GM18870 (cell line): ENCODE measurements around the gene PPM1A.
A peak's percentile ranks its signal among the peaks of the same experiment; 100 is the strongest.

Experiments used
- ATAC-seq: cut with Tn5 transposase; IDR thresholded peaks from one replicate; pipeline ENCODE4 v1.9.1; 2021; ENCODE audit warnings: moderate library complexity; ENCODE audit not compliant: unreplicated experiment

Gene PPM1A

GRCh38 chr14:60226298-60226697 is 22.7 kb upstream of the PPM1A start:
- no peak for ATAC-seq

GRCh38 chr14:60227291-60227690 is 21.7 kb upstream of the PPM1A start:
- no peak for ATAC-seq

DNA sequence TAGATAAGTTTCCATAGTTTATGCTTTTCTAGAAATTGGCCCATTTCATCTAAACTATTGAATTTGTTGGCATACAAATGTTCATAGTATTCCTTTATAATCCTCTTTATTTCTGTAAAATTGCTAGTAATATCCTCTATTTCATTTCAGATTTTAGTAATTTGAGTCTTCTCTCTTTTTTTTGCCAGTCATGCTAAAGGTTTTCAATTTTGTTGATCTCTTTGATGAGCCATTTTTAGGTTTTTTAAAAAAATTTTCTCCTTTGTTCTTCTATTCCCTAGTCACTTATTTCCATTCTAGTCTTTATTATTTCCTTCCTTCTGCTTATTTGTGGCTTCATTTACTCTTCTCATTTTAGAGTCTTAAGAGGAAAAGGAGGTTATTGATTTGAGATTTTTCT is 19.4 kb upstream of the PPM1A start:
- no peak for ATAC-seq

- no peak for ATAC-seq
Observed at GRCh38 chr14:60232185-60232584, 16.8 kb upstream of the PPM1A start.

- ATAC-seq: no peak
Observed at GRCh38 chr14:60233251-60233650, 15.8 kb upstream of the PPM1A start.

DNA sequence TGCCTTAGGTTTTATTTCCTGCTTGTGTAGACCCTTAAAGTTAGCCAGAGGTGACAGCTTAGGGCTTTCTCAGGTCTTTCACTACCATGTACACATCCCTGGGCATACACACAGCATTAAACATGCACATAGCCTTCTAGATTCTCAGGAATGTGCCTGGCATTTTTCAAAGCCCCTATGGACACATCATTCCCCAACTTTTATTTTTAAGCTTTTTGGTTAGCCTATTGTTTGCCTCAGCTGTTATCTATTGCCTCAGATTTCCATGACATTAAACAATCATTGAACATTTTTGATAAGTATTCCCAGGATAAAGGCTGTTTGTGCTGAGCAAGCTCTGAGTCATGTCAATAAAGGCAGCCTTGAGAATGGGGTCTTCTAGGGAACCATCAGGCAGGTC is 15.1 kb upstream of the PPM1A start:
- no peak for ATAC-seq

- ATAC-seq: no peak
Observed at GRCh38 chr14:60235440-60235839, 13.6 kb upstream of the PPM1A start.

GRCh38 chr14:60238955-60239354 is 10.1 kb upstream of the PPM1A start:
- ATAC-seq: no peak

DNA sequence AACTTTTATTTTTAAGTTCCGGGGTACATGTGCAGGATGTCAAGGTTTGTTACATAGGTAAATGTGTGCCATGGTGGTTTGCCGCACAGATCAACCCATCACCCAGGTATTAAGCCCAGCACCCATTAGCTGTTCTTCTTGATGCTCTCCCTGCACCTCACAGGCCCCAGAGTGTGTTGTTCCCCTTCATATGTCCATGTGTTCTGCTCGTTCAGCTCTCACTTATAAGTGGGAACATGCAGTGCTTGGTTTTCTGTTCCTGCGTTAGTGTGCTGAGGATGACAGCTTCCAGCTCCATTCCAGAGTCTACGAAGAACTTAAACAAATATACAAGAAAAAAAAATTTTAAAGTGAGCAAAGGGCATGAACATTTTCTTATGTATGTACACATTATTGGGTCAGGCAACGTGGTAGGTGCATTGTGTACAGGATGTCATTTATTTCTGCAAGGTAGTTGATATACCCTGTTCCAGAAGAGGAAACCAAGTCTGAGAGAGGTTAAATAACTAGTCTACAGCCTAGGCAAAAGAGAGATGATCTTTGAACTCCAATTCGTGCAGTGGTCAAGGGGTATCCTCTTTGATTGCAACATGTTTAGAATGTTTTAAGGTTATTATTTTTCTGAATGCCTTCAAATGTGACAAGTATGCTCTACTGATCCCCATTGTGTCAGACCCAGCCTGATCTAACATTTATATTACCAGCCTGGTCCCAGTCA is 8.7 kb upstream of the PPM1A start:
- no peak for ATAC-seq

DNA sequence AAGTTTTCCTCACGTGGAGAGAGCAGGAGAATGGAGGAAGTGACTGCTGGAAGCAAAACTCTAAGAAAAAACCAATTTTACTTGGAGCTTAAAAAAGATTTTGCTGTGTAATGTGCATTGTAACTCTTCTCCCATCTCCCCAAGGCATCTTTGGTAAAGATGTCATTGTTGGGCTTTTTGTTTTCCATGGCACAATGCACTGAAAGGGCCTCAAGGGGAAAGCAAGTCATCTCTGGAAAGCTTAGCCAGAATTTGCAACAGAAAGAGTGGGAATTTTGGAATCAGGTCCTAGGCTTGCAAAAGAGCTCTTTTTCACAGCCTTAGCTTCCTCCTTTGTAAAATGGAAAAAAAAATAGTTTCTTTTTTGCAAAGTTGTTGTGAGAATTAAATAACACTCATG is 7.9 kb upstream of the PPM1A start:
- ATAC-seq: no peak

GRCh38 chr14:60242429-60242828 is 6.6 kb upstream of the PPM1A start:
- ATAC-seq: no peak

- ATAC-seq: no peak
Observed at GRCh38 chr14:60245380-60246177, 3.4 kb upstream of the PPM1A start.

- peak; percentile 71 for ATAC-seq
Observed at GRCh38 chr14:60247994-60248696, 876 bp upstream of the PPM1A start.

DNA sequence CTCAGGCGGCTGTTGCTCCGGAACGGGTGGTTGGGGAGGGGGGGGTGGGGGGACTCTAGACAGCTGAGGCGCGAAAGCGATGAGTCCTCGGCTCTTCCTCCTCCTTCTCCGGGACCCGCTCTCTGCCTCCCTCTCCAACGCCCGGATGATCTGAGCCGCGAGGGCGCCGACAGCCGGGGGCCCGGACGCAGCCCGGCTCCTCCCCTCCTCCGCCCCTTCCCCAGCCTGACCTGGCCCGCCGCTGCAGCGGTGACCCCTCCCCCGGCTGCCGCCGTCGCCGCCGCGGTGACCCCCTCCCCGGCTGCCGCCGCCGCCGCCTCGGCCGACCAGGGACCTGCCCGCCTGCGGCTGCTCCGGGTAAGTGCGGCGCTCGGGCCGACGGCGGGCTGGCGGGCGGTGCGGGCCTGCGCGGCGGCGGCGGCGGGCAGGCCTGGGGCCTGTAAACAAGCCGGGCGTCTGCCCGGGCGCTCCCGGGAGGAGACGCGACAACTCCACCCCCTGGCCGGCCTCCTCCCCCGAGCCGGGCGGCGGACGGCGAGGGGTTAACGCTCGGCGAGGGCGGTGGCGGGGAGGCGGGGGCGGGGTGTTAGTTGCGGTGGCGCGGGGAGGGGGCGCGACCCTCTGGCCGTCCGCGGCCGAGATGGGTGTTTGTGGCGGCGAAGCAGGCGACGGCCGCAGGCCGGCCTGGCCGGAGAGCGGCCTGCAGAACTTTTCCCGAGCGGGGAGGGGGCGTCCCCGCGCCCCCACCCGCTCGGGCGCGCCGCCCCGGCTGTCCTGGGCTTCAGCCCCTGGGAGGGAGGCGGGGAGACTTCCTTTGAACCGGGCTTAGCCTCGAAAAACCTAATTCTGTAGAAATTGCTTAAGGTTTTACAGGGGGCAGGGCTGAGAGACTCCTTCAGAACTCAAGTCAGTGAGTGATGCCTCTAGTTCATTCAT is 568 bp downstream of the PPM1A start:
- no peak for ATAC-seq

DNA sequence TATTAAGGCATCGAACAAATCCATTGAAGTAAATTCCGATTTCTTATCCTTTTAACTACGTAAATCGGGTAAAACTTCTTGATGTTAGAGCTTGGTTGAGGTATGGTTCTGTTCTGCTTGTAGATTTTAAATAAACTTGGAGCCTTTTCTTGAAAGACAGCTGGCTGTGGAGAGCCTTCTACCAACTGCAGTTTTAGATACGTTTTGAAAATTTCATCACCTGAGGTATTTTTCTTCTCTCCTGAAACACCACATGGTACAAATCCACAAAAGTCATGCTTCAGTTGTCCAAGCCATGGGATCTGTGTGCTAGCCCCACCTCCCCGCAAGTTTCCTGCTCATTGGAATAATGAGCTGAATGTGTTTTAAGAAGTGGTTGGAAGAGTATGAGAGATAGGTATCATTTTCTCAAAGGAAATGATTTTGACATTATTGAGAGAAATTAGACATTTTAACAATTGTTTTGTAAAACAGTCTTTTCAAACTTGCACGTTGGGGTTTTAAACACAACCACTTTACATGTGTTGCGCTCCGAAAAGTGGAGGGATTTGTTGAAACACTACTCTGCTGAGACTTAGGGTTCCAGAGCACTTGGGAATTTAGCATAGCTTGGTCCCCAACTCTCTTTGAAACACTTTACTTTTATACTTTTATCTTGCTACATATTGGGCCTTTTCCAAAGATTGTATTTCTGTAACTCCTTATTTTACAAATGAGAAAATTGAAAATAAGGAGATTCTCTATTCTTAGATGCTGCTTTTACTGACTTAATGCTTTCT is 1.4 kb downstream of the PPM1A start:
- ATAC-seq: no peak

GRCh38 chr14:60251877-60252276 is 2.9 kb downstream of the PPM1A start:
- no peak for ATAC-seq

GRCh38 chr14:60252630-60253029 is 3.6 kb downstream of the PPM1A start:
- no peak for ATAC-seq

DNA sequence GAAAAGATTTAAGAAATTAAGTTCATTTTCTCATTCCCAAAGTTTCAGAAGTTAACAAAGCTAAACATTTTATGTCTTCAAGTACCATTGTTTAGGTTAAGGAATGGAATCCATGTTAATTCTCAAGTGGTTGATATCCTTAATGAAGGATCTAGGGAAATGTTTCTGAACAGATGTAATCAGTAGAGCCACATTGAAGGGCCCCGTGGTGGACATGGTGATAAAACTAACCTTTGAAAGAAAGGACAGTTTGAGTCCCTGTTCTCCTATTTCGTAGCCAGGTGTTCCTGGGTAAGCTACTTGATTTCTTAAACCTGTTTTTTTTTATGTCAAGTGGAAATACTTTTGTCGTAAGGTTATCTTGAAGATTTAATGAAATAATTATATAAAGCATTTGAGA is 4.6 kb downstream of the PPM1A start:
- no peak for ATAC-seq

DNA sequence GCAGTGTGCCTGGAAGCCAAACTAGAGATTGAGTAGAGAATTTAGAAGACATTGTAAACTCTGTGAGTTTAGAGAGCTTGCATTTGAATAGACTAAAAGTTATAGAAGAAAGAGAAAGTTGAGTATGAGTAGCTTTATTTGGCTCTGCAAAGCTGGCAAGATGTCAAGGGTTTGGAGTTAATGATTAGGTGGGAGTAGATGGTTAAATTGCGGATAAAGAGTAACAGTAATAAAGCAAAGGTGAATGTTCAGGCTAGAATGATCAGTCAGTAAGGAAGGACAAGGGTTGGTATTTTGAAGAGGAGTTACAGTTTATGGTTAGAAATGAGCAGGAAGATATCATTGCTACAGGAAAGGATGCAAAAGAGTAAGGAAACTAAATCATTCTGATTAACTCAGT is 5.2 kb downstream of the PPM1A start:
- ATAC-seq: no peak

DNA sequence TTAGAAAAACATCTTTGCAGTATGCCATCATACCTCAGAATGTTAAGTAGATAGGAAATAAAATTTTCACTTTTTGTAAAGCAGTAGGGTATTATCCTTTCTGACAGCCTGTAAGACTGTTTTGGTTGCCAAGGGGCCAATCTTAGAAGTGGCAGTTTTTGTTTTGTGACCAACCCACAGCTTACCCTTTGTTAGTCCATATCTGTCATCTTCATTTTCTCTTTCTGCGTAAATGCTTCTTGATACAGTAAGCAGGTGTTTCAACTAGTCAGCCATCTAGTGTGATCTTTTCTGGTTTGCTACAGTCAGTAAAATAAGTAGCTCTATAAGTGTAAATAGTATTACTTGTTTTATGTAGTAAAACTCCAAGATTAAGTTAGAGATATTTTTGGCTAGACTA is 8.8 kb downstream of the PPM1A start:
- no peak for ATAC-seq
